ENCODE measurements around the gene CTTNBP2. TPM values are rescaled to one million over a fixed set of nuclear protein-coding genes. Genes with fewer than 3 reads are reported as not detected.

The CTTNBP2 gene
- total and polyA plus RNA-seq, 2 of the 4 experiments (the other 2 are of a cell fraction) = 6.6 to 11.3 TPM

- POLR2A ChIA-PET (ENCODE audit: unreplicated experiment) = no interaction called here
- H3K4ac ChIP-seq (ENCODE audit: low read depth, low read length) = no peak overlapping the region
- H4K91ac ChIP-seq (ENCODE audit: insufficient read depth, low read depth, low read length) = no peak overlapping the region
- H3K79me1 ChIP-seq (ENCODE audit: low read depth in 1 of 2, low read length in 2 of 2) = no peaks in the 10 kb centered on the region
- no peak overlapping the region for H2AK9ac ChIP-seq (replicated peaks; ENCODE audit: low read depth, low read length, poor library complexity)
- DNase-seq = no peak
- H3K9ac ChIP-seq (ENCODE audit: low read depth, low read length) = no peak overlapping the region
- H3K14ac ChIP-seq (replicated peaks; ENCODE audit: low read depth, low read length) = no peak overlapping the region
- H3K9me3 ChIP-seq (ENCODE audit: control insufficient read depth, insufficient read depth, low read length) = no peaks in the 10 kb centered on the region
- no peaks in the 10 kb centered on the region for H4K20me1 ChIP-seq (ENCODE audit: insufficient read depth, low read length)
- WGBS, 2 experiments (ENCODE audit: extremely low coverage in 2 of 2, insufficient read length in 1 of 2) = no CpG with 5 or more reads among the region's 1 CpG
- H2BK20ac ChIP-seq (ENCODE audit: low read depth, low read length) = no peak overlapping the region
- H3K9me1 ChIP-seq (ENCODE audit: insufficient read depth, low read length) = no peaks in the 10 kb centered on the region
- H4K8ac ChIP-seq (ENCODE audit: low read depth in 2 of 2, low read length in 2 of 2) = no peak overlapping the region
- no peak overlapping the region for H3K18ac ChIP-seq (ENCODE audit: low read depth, low read length)
- H3K4me1 ChIP-seq (ENCODE audit: control insufficient read depth, insufficient read depth, low read length) = no peaks in the 10 kb centered on the region
- H3K27ac ChIP-seq (ENCODE audit: insufficient read depth, low read length) = no peak overlapping the region
- no peak overlapping the region for H4K5ac ChIP-seq (ENCODE audit: low read depth, low read length)
- no peak overlapping the region for H3K23ac ChIP-seq (ENCODE audit: low read depth, low read length)
- H3K36me3 ChIP-seq (ENCODE audit: control insufficient read depth, insufficient read depth, low read length) = no peaks in the 10 kb centered on the region
- TF ChIP-seq RAD21 (IDR thresholded peaks at IDR 0.05; ENCODE audit: low read length) (no peak), RFX5 (IDR thresholded peaks at IDR 0.05; ENCODE audit: low read depth, low read length) (no peak), MXI1 (IDR thresholded peaks at IDR 0.05; ENCODE audit: borderline replicate concordance, low read depth, low read length) (no peak), CEBPB (IDR thresholded peaks at IDR 0.05; ENCODE audit: low read depth, low read length) (no peak), CTCF (conservative IDR thresholded peaks at IDR 0.05; ENCODE audit: low read depth, low read length) (no peak), FOS (IDR thresholded peaks at IDR 0.05; ENCODE audit: low read depth, low read length) (no peak), SMC3 (IDR thresholded peaks at IDR 0.05; ENCODE audit: low read depth, low read length) (no peak), POLR2A (IDR thresholded peaks at IDR 0.05; ENCODE audit: low read depth, low read length) (no peak), BHLHE40 (IDR thresholded peaks at IDR 0.05; ENCODE audit: low read depth, low read length) (no peak), RCOR1 (IDR thresholded peaks at IDR 0.05; ENCODE audit: insufficient replicate concordance, low read length) (no peak), MAFK (IDR thresholded peaks at IDR 0.05; ENCODE audit: low read depth, low read length) (no peak)
- H3K4me2 ChIP-seq (ENCODE audit: low read depth, low read length) = no peak overlapping the region
- CTCF ChIA-PET = no interaction called here
- no peak overlapping the region for H3K56ac ChIP-seq (ENCODE audit: extremely low read depth, insufficient read depth, low read length)
- intact Hi-C loops (cut with micrococcal nuclease) = no loop called here
- no peak for ATAC-seq (ENCODE audit: low read depth)
- no peak overlapping the region for H2BK15ac ChIP-seq (ENCODE audit: low read depth, low read length)
- in situ Hi-C loops (cut with MboI; ENCODE audit: low sequenced_read_pairs) = no loop called here
- H3K4me3 ChIP-seq (ENCODE audit: insufficient read depth, low read depth, low read length) = no peak overlapping the region
- peaks cover 2% of the 10 kb centered on the region; the same call in 1 of the 2 replicates for H3K27me3 ChIP-seq (ENCODE audit: control insufficient read depth, insufficient read depth, low read length)
- H2AFZ ChIP-seq (replicated peaks; ENCODE audit: low read length, poor library complexity) = no peak overlapping the region
- H2BK5ac ChIP-seq (ENCODE audit: low read depth, low read length, poor library complexity, severe bottlenecking) = no peak overlapping the region
- H2AK5ac ChIP-seq (ENCODE audit: low read depth, low read length) = no peak overlapping the region
- no TSS peak for BruUV-seq (replicated peaks)
- H2BK120ac ChIP-seq (ENCODE audit: low read depth, low read length) = no peak overlapping the region
- dilution Hi-C loops (cut with HindIII; ENCODE audit: low sequenced_read_pairs, unreplicated experiment) = no loop called here
Observed at GRCh38 chr7:117888627-117889026, 15.4 kb upstream of the CTTNBP2 start.
